HG03108 (cell line): ENCODE data around the gene GRIP2.

Experiments
- ATAC-seq: cut with Tn5 transposase; IDR thresholded peaks from one replicate; pipeline ENCODE4 v1.9.1; 2021; ENCODE audit warnings: moderate library complexity; ENCODE audit not compliant: unreplicated experiment

Gene GRIP2

GRCh38 chr3:14541646-14542045 lies 1.5 kb upstream of the GRIP2 start:
- ATAC-seq, result no peak

DNA sequence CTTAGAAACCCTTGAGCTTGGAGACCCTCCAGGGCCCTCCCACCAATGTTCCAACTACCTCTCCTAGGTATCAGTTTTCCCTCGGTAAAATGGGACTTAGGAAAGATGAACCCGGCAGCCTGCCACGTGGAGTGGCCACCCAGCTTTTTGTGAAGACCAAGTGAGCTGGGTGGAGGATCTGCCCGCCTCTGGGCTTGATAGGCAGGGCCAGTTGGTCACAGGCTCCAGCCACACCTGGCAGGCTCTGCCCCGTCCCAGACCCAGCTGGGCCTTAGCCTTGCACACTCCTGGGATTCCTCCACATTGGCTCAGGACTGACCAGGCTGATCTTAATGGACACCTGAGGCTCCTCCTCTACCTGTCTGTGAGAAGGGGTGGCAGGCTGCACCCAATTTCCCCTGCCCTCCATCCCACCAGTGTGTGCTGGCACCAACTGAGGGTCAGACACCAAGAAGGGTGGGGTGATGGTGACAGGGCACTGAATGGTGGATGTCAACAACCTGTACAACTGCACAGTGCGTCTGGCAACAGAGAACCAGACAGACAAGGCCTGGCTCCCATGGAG lies 761 bp upstream of the GRIP2 start:
- no peak for ATAC-seq

DNA sequence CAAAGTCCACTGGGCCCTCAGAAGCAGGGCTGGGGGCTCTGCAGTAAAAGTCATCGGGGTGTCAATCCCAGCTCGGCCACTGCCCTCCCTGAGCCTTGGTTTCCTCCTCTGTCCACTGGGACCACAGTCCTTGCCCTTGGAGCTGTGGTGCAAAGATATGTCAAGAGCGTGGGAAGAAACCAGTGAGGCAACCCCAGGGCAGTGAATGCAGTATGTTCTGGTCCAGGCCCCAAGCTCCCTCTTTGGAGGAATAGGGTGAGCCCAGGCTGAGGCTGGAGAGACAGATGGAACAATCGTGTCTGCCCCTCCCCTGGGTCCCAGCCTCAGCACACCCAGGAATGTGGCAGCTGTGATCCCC lies 779 bp downstream of the GRIP2 start:
- no peak for ATAC-seq

DNA sequence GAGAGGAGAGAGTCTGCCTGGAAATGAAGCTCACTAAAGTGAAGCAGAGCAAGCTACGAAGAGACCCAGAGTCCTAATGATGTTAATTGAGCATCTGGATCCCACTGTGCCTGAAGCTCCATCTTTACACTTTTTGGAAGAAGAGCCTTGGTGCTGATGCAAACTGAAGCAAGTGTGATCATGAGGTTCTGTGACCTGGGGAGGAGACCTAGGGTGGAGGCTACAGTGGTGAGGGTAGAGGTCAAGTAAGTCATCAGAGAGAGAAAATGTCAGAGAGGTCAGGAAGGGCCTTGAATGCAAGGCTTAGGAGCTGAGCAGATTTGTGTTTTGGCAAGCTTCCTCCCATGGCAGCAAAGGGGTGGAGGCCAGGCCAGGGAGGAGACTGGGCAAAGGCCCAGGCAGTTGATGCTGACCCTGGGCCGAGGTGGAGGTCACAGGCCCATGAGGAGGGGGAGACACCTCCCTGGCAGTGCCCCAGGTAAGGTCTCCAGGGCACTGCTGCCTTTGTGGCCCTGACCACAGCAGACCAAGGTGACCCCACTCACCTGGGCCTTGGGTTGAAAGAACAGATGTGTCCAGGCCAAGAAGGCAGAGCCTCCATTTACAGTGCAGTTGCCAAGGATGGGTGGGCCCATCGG lies 1.6 kb downstream of the GRIP2 start:
- no peak for ATAC-seq

- no peak for ATAC-seq
These were observed 2.3 kb downstream of the GRIP2 start for GRCh38 chr3:14537590-14538450.

- ATAC-seq, result no peak
These were observed 3.1 kb downstream of the GRIP2 start for GRCh38 chr3:14536837-14537589.

- ATAC-seq, result no peak
These were observed 3.9 kb downstream of the GRIP2 start for GRCh38 chr3:14536055-14536815.

DNA sequence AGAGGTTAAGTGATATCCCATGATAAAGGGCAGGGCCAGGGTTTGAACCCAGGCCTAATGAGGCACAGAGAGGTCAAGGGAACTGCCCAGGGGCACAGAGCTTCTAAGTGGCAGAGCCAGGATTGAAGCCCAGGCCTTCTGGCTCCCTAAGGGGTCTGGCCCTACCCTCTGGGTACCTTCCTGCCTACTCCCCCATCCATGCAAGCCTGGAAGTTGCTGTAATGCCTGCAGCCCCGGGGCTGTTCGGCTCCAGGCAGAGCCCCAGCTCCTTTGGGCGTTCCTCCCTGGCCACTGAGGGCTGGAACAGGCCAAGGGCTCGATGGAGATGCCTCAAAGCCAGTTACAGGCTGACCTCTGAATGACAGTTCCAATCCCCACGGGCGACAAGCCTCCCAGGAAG lies 4.5 kb downstream of the GRIP2 start:
- no peak for ATAC-seq

DNA sequence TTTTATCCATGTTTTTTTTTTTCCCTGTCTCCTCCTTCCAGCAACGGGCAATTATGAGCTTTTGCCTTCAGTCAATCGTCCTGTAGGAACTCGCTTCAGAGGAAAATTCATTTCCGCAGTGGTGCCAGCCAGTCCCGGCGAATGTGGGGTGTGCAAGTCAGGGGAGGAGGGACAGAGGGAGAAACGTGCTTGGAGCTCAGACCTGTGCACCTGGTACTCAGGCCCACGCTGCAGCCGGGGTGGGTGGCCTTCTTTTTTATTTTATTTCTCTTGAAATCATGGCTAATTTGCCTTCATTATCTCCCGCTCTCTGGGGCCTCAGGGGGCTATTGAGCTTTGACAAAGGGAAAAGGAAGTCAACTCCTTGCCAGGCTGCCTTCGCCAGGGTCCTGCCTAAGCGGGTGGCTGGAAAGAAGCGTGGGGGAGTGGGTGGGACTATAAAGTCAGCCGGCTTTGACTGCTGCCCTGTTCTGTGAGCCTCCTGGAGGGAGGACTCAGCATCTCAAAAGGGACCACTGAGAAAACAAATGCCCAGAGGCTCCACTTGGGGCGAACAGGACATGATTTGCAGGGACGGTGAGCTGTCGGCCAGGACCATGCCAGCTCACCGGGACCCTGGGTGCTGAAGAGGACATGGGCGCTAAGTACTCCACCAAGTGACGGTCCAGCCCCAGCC lies 5.5 kb downstream of the GRIP2 start:
- ATAC-seq, result no peak

DNA sequence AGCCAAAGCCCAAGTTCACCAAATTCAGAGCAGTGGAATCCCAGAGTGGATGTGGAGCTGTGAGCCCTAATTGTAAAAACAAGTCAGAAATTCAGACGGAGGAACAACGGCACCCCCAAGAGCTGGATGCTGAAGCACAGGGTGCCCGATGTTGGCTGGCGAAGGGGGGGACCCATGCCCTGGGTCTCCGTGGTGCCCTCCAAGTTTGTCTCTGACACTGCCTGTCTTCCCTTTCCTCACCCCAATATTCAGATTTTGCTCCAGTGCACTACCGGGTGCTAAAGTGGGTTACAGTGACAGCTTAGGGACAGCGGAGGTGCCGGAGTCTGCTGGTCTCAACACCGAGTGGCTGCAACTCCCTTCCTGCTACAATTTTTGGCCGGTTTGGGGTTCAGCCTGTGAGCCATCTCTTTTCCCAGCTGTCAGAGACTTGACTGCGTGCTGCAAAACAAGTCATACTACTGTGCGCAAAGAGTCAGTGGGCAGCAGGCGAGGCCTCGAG lies 6.6 kb downstream of the GRIP2 start:
- ATAC-seq, result no peak

GRCh38 chr3:14532691-14533456 lies 7.3 kb downstream of the GRIP2 start:
- no peak for ATAC-seq

DNA sequence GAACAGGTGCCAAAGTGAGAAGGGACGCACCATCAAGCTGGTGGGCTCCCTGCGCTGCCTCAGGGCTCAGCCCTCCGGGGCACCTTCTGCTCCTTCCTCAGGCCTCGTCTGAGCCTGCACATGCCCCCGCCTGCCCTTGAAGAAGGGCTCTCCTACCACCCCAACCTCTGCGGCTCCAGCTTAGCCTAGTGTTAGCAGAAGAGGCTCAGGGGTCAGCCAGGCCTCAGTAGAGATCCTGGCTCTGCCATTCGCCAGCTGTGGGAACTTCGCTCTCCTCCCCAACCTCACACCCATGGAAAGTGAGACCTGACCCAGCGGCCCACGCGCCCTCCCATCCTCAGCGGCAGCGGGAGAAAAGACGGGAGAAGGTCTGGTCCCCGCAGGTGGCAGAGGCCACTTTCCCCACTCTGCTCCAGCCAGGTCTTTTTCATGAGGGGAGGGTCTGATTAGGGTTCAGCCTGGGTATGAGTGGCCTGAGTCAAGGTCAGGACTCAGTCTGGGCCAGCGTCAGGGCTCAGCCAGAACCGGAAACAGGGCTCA lies 8.2 kb downstream of the GRIP2 start:
- ATAC-seq, result no peak

DNA sequence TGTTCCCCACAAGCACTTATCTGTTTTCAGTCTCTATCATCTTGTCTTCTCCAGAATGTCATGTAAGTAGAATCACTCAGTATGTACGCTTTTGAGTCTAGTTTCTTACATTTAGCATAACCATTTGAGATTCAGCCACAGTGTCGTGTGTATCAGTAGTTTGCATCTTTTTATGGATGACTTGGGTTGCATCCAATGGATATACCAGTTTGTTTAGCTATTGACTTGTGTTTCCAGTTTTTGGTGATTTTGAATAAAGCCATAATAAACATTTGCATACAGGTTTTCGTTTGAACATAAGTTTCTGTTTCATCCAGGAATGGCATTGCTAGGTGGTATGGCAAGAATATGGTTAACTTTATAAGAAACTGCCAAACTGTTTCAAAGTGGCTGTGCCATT lies 12.1 kb downstream of the GRIP2 start:
- no peak for ATAC-seq

- ATAC-seq, result no peak
These were observed 14.2 kb downstream of the GRIP2 start for GRCh38 chr3:14525685-14526631.

- ATAC-seq, result no peak
These were observed 15.1 kb downstream of the GRIP2 start for GRCh38 chr3:14524920-14525660.

DNA sequence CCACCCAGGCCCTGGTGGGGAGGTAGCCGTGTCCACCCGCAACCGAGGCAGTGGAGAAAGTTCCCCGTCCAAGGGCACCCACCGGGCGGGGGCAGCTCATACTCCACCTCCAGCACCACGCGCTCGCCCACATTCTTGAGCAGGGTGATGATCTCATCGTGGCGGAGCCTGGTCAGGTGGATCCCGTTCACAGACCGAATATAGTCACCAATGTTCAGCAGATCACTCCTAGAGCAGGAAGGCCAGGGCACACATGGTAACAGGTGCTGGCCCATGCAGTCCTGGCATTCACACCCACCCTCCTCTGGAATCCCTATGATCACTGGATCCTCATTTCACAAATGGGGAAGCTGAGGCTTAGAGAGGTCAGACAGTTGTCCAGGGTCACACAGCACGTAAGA lies 15.8 kb downstream of the GRIP2 start:
- no peak for ATAC-seq

DNA sequence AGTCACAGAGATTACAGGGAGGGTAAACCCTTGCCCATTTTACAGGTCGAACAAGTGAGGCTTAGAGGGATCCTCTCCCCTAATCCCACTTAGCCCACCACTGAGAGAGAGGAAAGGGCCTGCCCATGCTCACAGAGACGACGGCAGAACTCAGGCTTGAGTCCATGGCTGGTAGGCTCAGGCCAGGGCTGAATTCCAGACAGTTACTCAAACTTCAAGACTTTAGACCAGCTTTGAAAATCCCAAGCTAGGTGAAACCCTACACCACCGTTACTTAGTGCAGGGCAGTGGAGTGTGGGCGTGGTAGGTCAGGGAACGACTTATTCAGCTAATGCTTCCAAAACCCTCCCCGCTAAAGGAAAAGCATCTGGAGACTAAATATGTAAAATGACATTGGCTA lies 16.4 kb downstream of the GRIP2 start:
- ATAC-seq, result no peak
